ENCODE data around the gene NGF.

GRCh38 chr1:115355069-115355468, 17.0 kb upstream of the NGF start:
- TF ChIP-seq ELF1 (tag; IDR thresholded peaks at IDR 0.05) (no peak), CTCF (IDR thresholded peaks at IDR 0.05 in 2 of 3, conservative IDR thresholded peaks at IDR 0.05 in 1 of 3; ENCODE audit: insufficient read depth in 2 of 3, low read depth in 1 of 3, low read length in 3 of 3) (no peak), CHD1 (IDR thresholded peaks at IDR 0.05; ENCODE audit: low read length) (no peak), RCOR1 (IDR thresholded peaks at IDR 0.05; ENCODE audit: borderline replicate concordance in 1 of 2, low read depth in 2 of 2, low read length in 2 of 2) (no peak), ZNF785 (CRISPR knock-in tag; IDR thresholded peaks at IDR 0.05) (no peak)
